Measurements from ENCODE around the gene DAB2IP. TPM values are rescaled to one million over a fixed set of nuclear protein-coding genes. Genes with fewer than 3 reads are reported as not detected.

The DAB2IP gene
- total RNA-seq, 4 donors from 2014 or later, result 35.2 to 56.4 (median 51.4) TPM

DNA sequence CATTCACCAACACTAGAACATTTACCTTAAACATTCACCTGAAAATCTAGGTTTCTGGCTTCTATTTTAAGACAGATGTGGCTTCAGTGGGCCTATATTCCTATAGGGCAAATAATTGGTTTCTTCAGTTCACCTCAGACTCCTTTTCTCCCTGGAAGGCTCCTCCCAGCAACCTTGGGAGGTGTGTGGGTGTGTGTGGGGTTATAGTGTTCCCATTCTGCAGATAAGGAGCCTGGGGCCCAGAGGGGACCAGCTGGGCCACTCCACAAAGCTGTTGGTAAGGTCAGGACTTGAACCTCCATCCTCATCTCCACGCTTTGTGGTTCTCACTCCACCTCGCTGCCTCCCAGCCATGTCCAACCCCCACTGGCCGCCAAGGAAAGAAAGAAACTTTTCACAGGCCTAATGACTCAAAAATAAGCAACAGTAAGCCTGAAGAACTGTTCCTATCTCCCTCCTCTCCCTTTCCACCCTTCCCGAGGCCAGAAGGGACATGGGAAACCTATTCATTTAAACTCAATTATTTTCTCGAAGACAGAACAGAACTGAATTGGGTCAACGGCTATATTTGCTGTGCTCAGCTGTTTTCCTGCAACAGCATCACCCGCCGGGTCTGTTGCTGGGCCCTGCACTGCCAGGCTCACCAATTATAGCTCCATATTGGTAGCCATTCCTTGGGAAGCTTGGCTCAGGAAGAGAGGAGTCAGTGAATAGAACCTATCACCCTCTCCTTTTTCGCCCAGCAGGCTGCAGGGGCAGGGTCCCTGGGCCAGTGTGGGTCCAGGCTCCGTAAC lies 78.5 kb downstream of the DAB2IP start:
- Histone ChIP-seq H3K9me3 (no peaks in the 10 kb centered on the region), H3K4me1 (peaks cover 0 to 88% (median 50%) of the 10 kb centered on the region in 4 donors), H3K36me3 (no peaks in the 10 kb centered on the region), H3K4me3 (no peak overlapping the region), H3K27ac (peak overlapping the region in 2 of 4 donors; percentile 4 to 37), H3K27me3 (no peaks in the 10 kb centered on the region)
- DNase-seq (ENCODE audit: low spot score in 2 of 2), result no peak
- 60 to 61% methylated on average over 10 of the region's 10 CpGs for WGBS, 2 donors
- TF ChIP-seq POLR2A (IDR thresholded peaks at IDR 0.05) (no peak), EP300 (IDR thresholded peaks at IDR 0.05) (no peak)
- TF ChIP-seq, protein P1, sequence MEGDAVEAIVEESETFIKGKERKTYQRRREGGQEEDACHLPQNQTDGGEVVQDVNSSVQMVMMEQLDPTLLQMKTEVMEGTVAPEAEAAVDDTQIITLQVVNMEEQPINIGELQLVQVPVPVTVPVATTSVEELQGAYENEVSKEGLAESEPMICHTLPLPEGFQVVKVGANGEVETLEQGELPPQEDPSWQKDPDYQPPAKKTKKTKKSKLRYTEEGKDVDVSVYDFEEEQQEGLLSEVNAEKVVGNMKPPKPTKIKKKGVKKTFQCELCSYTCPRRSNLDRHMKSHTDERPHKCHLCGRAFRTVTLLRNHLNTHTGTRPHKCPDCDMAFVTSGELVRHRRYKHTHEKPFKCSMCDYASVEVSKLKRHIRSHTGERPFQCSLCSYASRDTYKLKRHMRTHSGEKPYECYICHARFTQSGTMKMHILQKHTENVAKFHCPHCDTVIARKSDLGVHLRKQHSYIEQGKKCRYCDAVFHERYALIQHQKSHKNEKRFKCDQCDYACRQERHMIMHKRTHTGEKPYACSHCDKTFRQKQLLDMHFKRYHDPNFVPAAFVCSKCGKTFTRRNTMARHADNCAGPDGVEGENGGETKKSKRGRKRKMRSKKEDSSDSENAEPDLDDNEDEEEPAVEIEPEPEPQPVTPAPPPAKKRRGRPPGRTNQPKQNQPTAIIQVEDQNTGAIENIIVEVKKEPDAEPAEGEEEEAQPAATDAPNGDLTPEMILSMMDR (IDR thresholded peaks at IDR 0.05), result no peak

DNA sequence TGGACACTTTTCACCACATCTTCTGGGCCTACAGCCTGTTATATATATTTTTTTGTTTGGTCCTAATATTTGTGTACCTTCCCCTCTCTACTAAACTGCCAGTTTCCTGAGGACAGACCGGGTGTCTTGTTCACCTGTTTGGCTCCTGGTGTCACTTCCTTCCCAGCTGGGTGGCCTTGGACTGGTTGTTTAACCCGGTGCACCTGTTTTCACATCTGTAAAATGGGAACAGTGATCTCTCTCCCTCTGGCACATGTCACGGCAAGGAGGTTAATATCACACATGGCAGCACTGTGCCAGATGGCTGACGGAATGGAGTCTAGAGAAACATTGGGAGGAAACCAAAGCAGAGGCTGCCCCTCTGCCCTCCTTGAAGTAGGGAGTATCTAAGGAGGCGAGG lies 79.7 kb downstream of the DAB2IP start:
- no peaks in the 10 kb centered on the region for H3K9me3 ChIP-seq
- no peaks in the 10 kb centered on the region for H3K27me3 ChIP-seq
- TF ChIP-seq EP300 (IDR thresholded peaks at IDR 0.05) (no peak), POLR2A (IDR thresholded peaks at IDR 0.05) (no peak)
- TF ChIP-seq, protein P1 (IDR thresholded peaks at IDR 0.05), result no peak
- peaks cover 0 to 88% (median 52%) of the 10 kb centered on the region in 4 donors for H3K4me1 ChIP-seq
- WGBS, 2 donors, result 84 to 87% methylated on average over 5 of the region's 5 CpGs
- no peak for DNase-seq (ENCODE audit: low spot score in 2 of 2)
- no peak overlapping the region for H3K4me3 ChIP-seq
- no peaks in the 10 kb centered on the region for H3K36me3 ChIP-seq
- H3K27ac ChIP-seq, result peak overlapping the region in 2 of 4 donors; percentile 27 to 79

DNA sequence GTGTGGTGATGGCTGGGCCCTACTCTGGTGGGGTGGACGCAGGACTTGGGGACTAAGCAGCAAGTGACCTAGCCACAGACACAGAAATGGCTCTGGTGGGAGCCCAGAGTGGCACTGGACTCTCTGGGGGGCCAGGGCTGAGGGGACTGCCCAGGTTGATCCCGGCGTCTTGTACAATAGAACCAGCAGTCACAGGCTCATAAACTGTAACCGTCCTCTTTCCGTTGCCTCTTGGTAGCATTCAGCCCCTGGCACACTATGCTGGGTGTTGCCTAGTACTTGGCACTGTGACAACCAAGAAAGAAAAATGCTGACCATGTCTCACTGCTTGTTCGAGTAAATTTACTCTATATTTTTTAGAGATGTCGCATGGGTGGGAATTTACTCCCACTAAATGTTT lies 80.5 kb downstream of the DAB2IP start:
- WGBS, 2 donors, result 28 to 39% methylated on average over 7 of the region's 7 CpGs
- no peaks in the 10 kb centered on the region for H3K27me3 ChIP-seq
- no peaks in the 10 kb centered on the region for H3K36me3 ChIP-seq
- no peaks in the 10 kb centered on the region for H3K9me3 ChIP-seq
- no peak overlapping the region for H3K4me3 ChIP-seq
- peak overlapping the region; percentile 25 to 79 (median 48) for H3K27ac ChIP-seq
- peaks cover 0 to 87% (median 56%) of the 10 kb centered on the region in 4 donors for H3K4me1 ChIP-seq
- no peak for TF ChIP-seq EP300 (IDR thresholded peaks at IDR 0.05)
- no peak for TF ChIP-seq POLR2A (IDR thresholded peaks at IDR 0.05)
- TF ChIP-seq, protein P1 (IDR thresholded peaks at IDR 0.05), result no peak
- DNase-seq (ENCODE audit: low spot score in 2 of 2), result no peak

DNA sequence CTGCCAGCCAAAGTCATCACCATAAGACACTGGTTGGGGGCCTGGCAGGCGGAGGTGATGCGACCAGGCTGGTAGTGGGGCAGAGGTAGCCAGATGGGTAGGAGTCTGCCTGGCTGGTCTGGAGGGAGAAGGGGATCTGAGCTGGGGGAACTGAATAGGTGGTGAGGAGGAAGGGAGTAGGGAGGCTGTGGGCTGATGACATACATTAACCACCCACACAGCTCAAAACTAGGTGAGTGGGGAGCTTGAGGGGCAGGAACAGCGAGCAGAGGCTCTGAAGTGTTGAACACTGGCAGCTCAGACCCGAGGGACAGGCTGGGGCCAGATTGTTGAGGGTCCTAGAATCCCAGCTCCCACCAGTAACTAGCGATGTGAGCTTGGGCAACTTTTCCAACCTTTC lies 81.0 kb downstream of the DAB2IP start:
- Histone ChIP-seq H3K36me3 (no peaks in the 10 kb centered on the region), H3K27me3 (no peaks in the 10 kb centered on the region), H3K4me1 (peaks cover 0 to 87% (median 59%) of the 10 kb centered on the region in 4 donors), H3K27ac (peak overlapping the region; percentile 25 to 79 (median 52)), H3K9me3 (no peaks in the 10 kb centered on the region), H3K4me3 (no peak overlapping the region)
- no peak for DNase-seq (ENCODE audit: low spot score in 2 of 2)
- no peak for TF ChIP-seq POLR2A (IDR thresholded peaks at IDR 0.05)
- TF ChIP-seq, protein P1 (IDR thresholded peaks at IDR 0.05), result no peak
- TF ChIP-seq EP300 (IDR thresholded peaks at IDR 0.05), result no peak
- WGBS, 2 donors, result 79 to 80% methylated on average over 5 of the region's 5 CpGs

DNA sequence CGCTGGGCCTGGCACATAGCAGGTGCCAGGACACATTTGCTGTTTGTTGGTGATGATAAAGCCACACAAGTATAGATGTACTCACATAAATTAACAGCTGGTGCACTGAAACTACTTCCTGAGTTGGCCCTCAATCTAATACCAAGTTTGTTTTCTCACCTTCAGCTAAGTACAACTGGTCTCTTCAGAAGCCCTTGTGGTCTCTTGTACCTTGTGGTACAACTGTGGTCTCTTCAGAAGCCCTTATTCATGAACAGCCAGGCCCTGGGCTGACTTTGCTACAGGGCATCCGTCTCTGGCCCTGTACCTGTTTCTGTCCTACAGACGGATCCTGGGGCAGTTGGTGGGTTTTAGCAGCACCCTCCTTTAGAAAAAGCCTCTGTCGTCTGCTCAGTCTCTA lies 81.5 kb downstream of the DAB2IP start:
- H3K9me3 ChIP-seq, result no peaks in the 10 kb centered on the region
- WGBS, 2 donors, result 76 to 95% methylated on average over 4 of the region's 4 CpGs
- TF ChIP-seq EP300 (IDR thresholded peaks at IDR 0.05), result no peak
- TF ChIP-seq, protein P1 (IDR thresholded peaks at IDR 0.05), result no peak
- TF ChIP-seq POLR2A (IDR thresholded peaks at IDR 0.05), result no peak
- H3K27me3 ChIP-seq, result no peaks in the 10 kb centered on the region
- peaks cover 0 to 87% (median 58%) of the 10 kb centered on the region in 4 donors for H3K4me1 ChIP-seq
- H3K36me3 ChIP-seq, result no peaks in the 10 kb centered on the region
- DNase-seq (ENCODE audit: low spot score in 2 of 2), result no peak
- peak overlapping the region in 3 of 4 donors; percentile 35 to 79 (median 68) for H3K27ac ChIP-seq
- no peak overlapping the region for H3K4me3 ChIP-seq

Data from tibial nerve (tissue), 4 donors.